A549 (cell line): Measurements from ENCODE around the gene LTBP4. TPM values are rescaled to one million over a fixed set of nuclear protein-coding genes. Genes with fewer than 3 reads are reported as not detected.
A peak's percentile ranks its signal among the peaks of the same experiment; 100 is the strongest.

Experiments used
- ATAC-seq, 2 experiments: fragments of 200-7000 bp in 1 of 2; fragments of >200 bp in 1 of 2; cut with Nextera tagmentation in 1 of 2; cut with Tn5 transposase in 1 of 2; 3 replicates each; pipeline versions ENCODE4 v1.8.0 to v1.9.1; 2018 to 2020; ENCODE audit warnings: mild to moderate bottlenecking in 1 of 2, moderate library complexity in 1 of 2
- CTCF ChIA-PET: fragments of 300-600 bp; sonication (Branson Sonifier 250); formaldehyde crosslinking; extraction: SDS; loops from one replicate; lab custom pipeline; 2021; ENCODE audit warnings: antibody characterized with exemption, inconsistent platforms; lab: Yijun Ruan, JAX
- POLR2A ChIA-PET: fragments of 350-600 bp; formaldehyde crosslinking; extraction: SDS; loops from one replicate; lab custom pipeline; 2021; ENCODE audit warnings: antibody characterized with exemption, inconsistent platforms; lab: Yijun Ruan, JAX
- DNase-seq, 2 experiments: peaks; one replicate each; pipeline versions ENCODE4 v3.0.0 to v3.0.0-alpha.2; 2011 to 2016; ENCODE audit warnings: low read depth in 1 of 2, low spot score in 1 of 2
- FAIRE-seq: peaks from 2 replicates; lab custom pipeline; 2011; peaks lifted over from hg19 to GRCh38; lab: Jason Lieb, UNC
- H3K27ac ChIP-seq, 2 experiments: fragments of >200 bp; sonication (Bioruptor Twin); formaldehyde crosslinking; 3 replicates each; pipeline ENCODE4 v1.5.1; 2016 to 2017
- H3K4me1 ChIP-seq: fragments of >200 bp; sonication (Bioruptor Twin); formaldehyde crosslinking; 3 replicates; pipeline ENCODE4 v1.6.1; 2016
- H3K4me2 ChIP-seq: fragments of >200 bp; sonication (Bioruptor Twin); formaldehyde crosslinking; 3 replicates; pipeline ENCODE4 v1.6.1; 2016
- H3K4me3 ChIP-seq: fragments of >200 bp; sonication (Bioruptor Twin); formaldehyde crosslinking; 3 replicates; pipeline ENCODE4 v1.5.1; 2016
- H3K9me3 ChIP-seq: fragments of >200 bp; sonication (Bioruptor Twin); formaldehyde crosslinking; 3 replicates; pipeline ENCODE4 v1.6.1; 2016
- BHLHE40 ChIP-seq: IDR thresholded peaks from 2 replicates; pipeline ENCODE4 v1.6.1; 2012; ENCODE audit warnings: low read depth, low read length, inconsistent platforms
- CTCF ChIP-seq: fragments of >200 bp; sonication (Bioruptor Twin); formaldehyde crosslinking; IDR thresholded peaks from 3 replicates; pipeline ENCODE4 v1.5.1; 2016
- EHF ChIP-seq: fragments of 250-450 bp; sonication (Bioruptor Pico); IDR thresholded peaks from 2 replicates; pipeline ENCODE4 v1.5.0; 2020; ENCODE audit warnings: mild to moderate bottlenecking
- EHMT2 ChIP-seq: fragments of 200-600 bp; sonication (generic); IDR thresholded peaks from 2 replicates; pipeline ENCODE4 v1.6.1; 2016; ENCODE audit warnings: antibody characterized with exemption, low read depth, mild to moderate bottlenecking, moderate library complexity
- ELK1 ChIP-seq: fragments of 150-350 bp; IDR thresholded peaks from 2 replicates; pipeline ENCODE4 v1.6.1; 2014; ENCODE audit warnings: low read depth, mild to moderate bottlenecking, low read length
- GATA3 ChIP-seq: IDR thresholded peaks from 2 replicates; pipeline ENCODE4 v1.6.1; 2012; ENCODE audit warnings: borderline replicate concordance
- HEYL ChIP-seq: fragments of 250-450 bp; sonication (Bioruptor Pico); IDR thresholded peaks from 2 replicates; pipeline ENCODE4 v1.8.0; 2021; ENCODE audit warnings: mild to moderate bottlenecking, moderate library complexity
- HOXB13 ChIP-seq: fragments of 250-450 bp; sonication (Bioruptor Pico); IDR thresholded peaks from 2 replicates; pipeline ENCODE4 v1.5.0; 2020; ENCODE audit warnings: low read depth, mild to moderate bottlenecking, moderate library complexity
- HOXB5 ChIP-seq: fragments of 250-450 bp; sonication (Bioruptor Pico); IDR thresholded peaks from 2 replicates; pipeline ENCODE4 v1.5.0; 2020; ENCODE audit warnings: mild to moderate bottlenecking, moderate library complexity
- MAZ ChIP-seq: fragments of 150-350 bp; IDR thresholded peaks from 2 replicates; pipeline ENCODE4 v1.6.1; 2014; ENCODE audit warnings: antibody characterized with exemption, low read depth, low read length, borderline replicate concordance
- NFE2L2 ChIP-seq: fragments of 150-350 bp; conservative IDR thresholded peaks from 2 replicates; pipeline ENCODE4 v1.6.1; 2014; ENCODE audit warnings: low read length
- NPAS2 ChIP-seq: fragments of 250-450 bp; sonication (Bioruptor Pico); IDR thresholded peaks from 2 replicates; pipeline ENCODE4 v1.8.0; 2022; ENCODE audit warnings: mild to moderate bottlenecking, moderate library complexity, borderline replicate concordance
- PHF8 ChIP-seq: fragments of 200-600 bp; sonication (generic); IDR thresholded peaks from 2 replicates; pipeline ENCODE4 v1.6.1; 2016; ENCODE audit warnings: low read depth, mild to moderate bottlenecking, antibody characterized with exemption, moderate library complexity, borderline replicate concordance
- RAD21 ChIP-seq, 2 experiments: fragments of >200 bp in 1 of 2; sonication (Bioruptor Twin) in 1 of 2; formaldehyde crosslinking in 1 of 2; IDR thresholded peaks in 1 of 2; conservative IDR thresholded peaks in 1 of 2; 2 replicates in 1 of 2; 3 replicates in 1 of 2; pipeline ENCODE4 v1.6.1; 2012 to 2018; ENCODE audit warnings: inconsistent platforms in 1 of 2
- RCOR1 ChIP-seq: fragments of 150-350 bp; IDR thresholded peaks from 2 replicates; pipeline ENCODE4 v1.6.1; 2014; ENCODE audit warnings: antibody characterized with exemption, low read length, low read depth
- REST ChIP-seq: fragments of 200-600 bp; sonication (generic); IDR thresholded peaks from 2 replicates; pipeline ENCODE4 v1.6.1; 2016; ENCODE audit warnings: antibody characterized with exemption, mild to moderate bottlenecking, moderate library complexity
- SREBF2 ChIP-seq: fragments of 450-650 bp; IDR thresholded peaks from 2 replicates; pipeline ENCODE4 v1.6.1; 2014; ENCODE audit warnings: mild to moderate bottlenecking, moderate library complexity
- TFCP2L1 ChIP-seq: fragments of 250-450 bp; sonication (Bioruptor Pico); IDR thresholded peaks from 2 replicates; pipeline ENCODE4 v1.5.0; 2021; ENCODE audit warnings: mild to moderate bottlenecking
- ZFP36 ChIP-seq: fragments of 450-650 bp; IDR thresholded peaks from 2 replicates; pipeline ENCODE4 v1.6.1; 2014; ENCODE audit warnings: borderline replicate concordance; ENCODE audit not compliant: partially characterized antibody
- ZSCAN20 ChIP-seq: fragments of 250-450 bp; sonication (Bioruptor Pico); IDR thresholded peaks from 2 replicates; pipeline ENCODE4 v1.8.0; 2022; ENCODE audit warnings: mild to moderate bottlenecking, moderate library complexity
- WGBS: methylation state at CpG from one replicate; pipeline ENCODE4 v1.1.6; 2017; ENCODE audit errors: missing lambda C conversion rate; 5-methylcytosine and 5-hydroxymethylcytosine counted together
- polyA plus RNA-seq, 4 experiments: library from polyadenylated mRNA; depleted of rRNA in 3 of 4; stranded (reverse); fragments of >200 nt; fragmentation: RNase III in 1 of 4; extraction: RNeasy Plus Mini Kit Qiagen cat#74134 plus additional on column Dnase treatment in 1 of 4; gene quantifications; 2 replicates in 3 of 4; 3 replicates in 1 of 4; pipeline ENCODE4 v1.2.3, GENCODE V29; 2011 to 2017

Gene LTBP4
- polyA plus RNA-seq, 2 of the 4 experiments (the other 2 are of a cell fraction): 23.1 to 43.2 TPM

DNA sequence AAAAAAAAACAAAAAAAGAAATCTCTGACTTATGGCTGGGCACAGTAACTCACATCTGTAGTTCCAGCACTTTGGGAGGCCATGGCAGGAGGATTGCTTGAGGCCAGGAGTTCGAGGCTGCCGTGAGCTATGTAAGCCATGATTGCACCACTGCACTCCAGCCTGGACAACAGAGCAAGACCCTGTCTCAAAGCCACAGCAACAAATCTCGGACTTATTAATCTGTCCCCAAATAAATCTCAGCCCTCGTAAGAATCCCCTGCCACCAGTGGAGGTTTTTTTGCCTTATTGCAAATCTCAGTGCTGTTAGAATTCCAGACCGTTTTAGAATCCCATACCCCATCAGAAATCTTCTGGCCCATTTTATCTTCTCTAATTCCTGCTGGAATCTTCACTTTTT, 19.6 kb upstream of the LTBP4 start:
- Histone ChIP-seq H3K27ac (no peak overlapping the region), H3K4me1 (peaks cover 46% of the 10 kb centered on the region), H3K4me3 (no peak overlapping the region), H3K4me2 (no peak overlapping the region), H3K9me3 (no peaks in the 10 kb centered on the region)
- ChIA-PET CTCF (interaction anchor here (1.6 to 35.2 kb wide), 3 partner anchors 18 to 53 kb away, joined by 7 to 2247 read pairs (median 385); partner anchors contain the start of gene LTBP4), POLR2A (interaction anchor here (0.6 to 0.7 kb wide), 2 partner anchors 10 to 11 kb away, joined by 3 read pairs; no protein-coding TSS in a partner anchor)
- WGBS: 95% methylated on average over 5 of the region's 5 CpGs
- DNase-seq (no peak), ATAC-seq (no peak), FAIRE-seq (no peak)
- TF ChIP-seq PHF8: no peak
- TF ChIP-seq CTCF: no peak
- TF ChIP-seq RAD21 (conservative IDR thresholded peaks at IDR 0.05 in 1 of 2, IDR thresholded peaks at IDR 0.05 in 1 of 2): no peak
- no peak for TF ChIP-seq NFE2L2
- no peak for TF ChIP-seq TFCP2L1 (CRISPR knock-in tag)
- no peak for TF ChIP-seq HOXB13 (CRISPR knock-in tag)
- no peak for TF ChIP-seq NPAS2 (CRISPR knock-in tag)
- no peak for TF ChIP-seq EHMT2
- TF ChIP-seq SREBF2: no peak
- no peak for TF ChIP-seq ELK1
- TF ChIP-seq GATA3: no peak
- TF ChIP-seq HOXB5 (CRISPR knock-in tag): no peak
- TF ChIP-seq HEYL (CRISPR knock-in tag): no peak

DNA sequence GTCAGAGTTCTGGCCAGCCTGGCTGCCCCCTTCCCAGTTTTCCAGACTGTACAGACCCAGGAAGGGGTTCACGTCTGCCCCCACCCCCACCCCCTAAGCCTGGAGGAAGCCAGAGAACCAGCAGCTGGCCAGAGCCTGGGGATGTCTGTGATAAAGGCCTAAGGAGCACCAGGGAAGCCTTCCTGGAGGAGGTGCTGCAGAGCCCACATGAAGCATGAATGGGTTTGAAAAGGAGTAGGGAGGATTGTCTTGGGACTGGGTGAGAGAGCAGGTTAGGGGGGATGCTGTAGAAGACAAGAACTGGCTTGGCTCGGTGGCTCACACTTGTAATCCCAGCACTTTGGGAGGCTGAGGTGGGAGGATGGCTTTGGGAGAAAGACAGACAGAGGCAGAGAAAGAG, 18.7 kb upstream of the LTBP4 start:
- FAIRE-seq (no peak), DNase-seq (no peak), ATAC-seq (no peak)
- peak overlapping the region in 1 of 2 experiments; percentile 7; a peak in 1 of 6 replicates for H3K27ac ChIP-seq
- TF ChIP-seq ZFP36 (peak; percentile 86), REST (no peak)
- no peak overlapping the region for H3K4me3 ChIP-seq
- peaks cover 45% of the 10 kb centered on the region for H3K4me1 ChIP-seq
- H3K4me2 ChIP-seq: no peak overlapping the region
- ChIA-PET POLR2A (interaction anchor here (0.6 kb wide), 1 partner anchor 12 kb away, joined by 3 read pairs; no protein-coding TSS in a partner anchor), CTCF (interaction anchor here (20.1 to 35.2 kb wide), 2 partner anchors 17 to 35 kb away, joined by 385 to 2247 read pairs; partner anchors contain the start of gene LTBP4)
- no peaks in the 10 kb centered on the region for H3K9me3 ChIP-seq
- 79% methylated on average over 2 of the region's 2 CpGs for WGBS

DNA sequence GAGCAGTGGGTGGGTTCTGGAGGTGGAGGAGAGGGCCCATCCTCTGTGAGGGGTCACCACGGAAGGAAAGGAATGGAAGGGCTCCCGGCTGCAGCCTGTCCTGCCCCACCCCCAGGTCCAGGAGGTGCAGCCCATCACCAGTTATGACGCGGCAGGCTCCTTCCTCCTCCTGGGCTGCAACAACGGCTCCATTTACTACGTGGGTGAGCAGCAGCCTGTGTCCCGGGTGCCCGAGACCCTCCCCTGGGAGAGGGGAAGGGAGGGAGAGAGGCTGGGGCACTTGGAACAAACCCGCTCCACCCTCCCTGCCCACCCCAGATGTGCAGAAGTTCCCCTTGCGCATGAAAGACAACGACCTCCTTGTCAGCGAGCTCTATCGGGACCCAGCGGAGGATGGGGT, 17.9 kb upstream of the LTBP4 start:
- peak overlapping the region in 1 of 2 experiments; percentile 84; a peak in 4 of 6 replicates for H3K27ac ChIP-seq
- CTCF ChIA-PET: interaction anchor here (0.9 to 35.2 kb wide), 5 partner anchors 16 to 278 kb away, joined by 3 to 2247 read pairs (median 4); partner anchors contain the start of gene LTBP4
- 0 out of 3 replicates have a peak overlapping the region, but pooled peaks have one; percentile 2 for H3K4me2 ChIP-seq
- TF ChIP-seq ZSCAN20 (CRISPR knock-in tag) (no peak), EHF (CRISPR knock-in tag) (no peak), HOXB13 (CRISPR knock-in tag) (no peak), RCOR1 (no peak), HOXB5 (CRISPR knock-in tag) (no peak), ELK1 (no peak), MAZ (no peak), RAD21 (conservative IDR thresholded peaks at IDR 0.05 in 1 of 2, IDR thresholded peaks at IDR 0.05 in 1 of 2) (no peak), BHLHE40 (no peak)
- DNase-seq (no peak), FAIRE-seq (no peak), ATAC-seq (no peak)
- no peaks in the 10 kb centered on the region for H3K9me3 ChIP-seq
- POLR2A ChIA-PET: interaction anchor here (0.7 to 1.6 kb wide), 2 partner anchors 12 kb away, joined by 3 to 4 read pairs; no protein-coding TSS in a partner anchor
- 92% methylated on average over 14 of the region's 14 CpGs for WGBS
- H3K4me3 ChIP-seq: no peak overlapping the region
- H3K4me1 ChIP-seq: peaks cover 40% of the 10 kb centered on the region
